Spleen (tissue), 11 donors: ENCODE results near the gene DUS1L. TPM values are rescaled to one million over a fixed set of nuclear protein-coding genes. Genes with fewer than 3 reads are reported as not detected.

Experiments used
- DNase-seq: peaks from one replicate; pipeline ENCODE4 v3.0.0-alpha.2; 2020
- H3K27ac ChIP-seq, 8 donors: fragments of 200-600 bp; sonication (generic) in 7 of 8; 1 replicate in 4 of 8; 2 replicates in 4 of 8; pipeline versions ENCODE4 v1.5.0 to v1.8.0; 2016 to 2021; ENCODE audit warnings: inconsistent platforms in 4 of 8, mild to moderate bottlenecking in 4 of 8, moderate library complexity in 1 of 8
- H3K27me3 ChIP-seq, 7 donors: fragments of 200-600 bp; sonication (generic) in 6 of 7; replicated peaks in 1 of 7; 1 replicate in 4 of 7; 2 replicates in 3 of 7; pipeline versions ENCODE4 v1.5.0 to v1.8.0; 2016 to 2021; ENCODE audit warnings: inconsistent platforms in 3 of 7, mild to moderate bottlenecking in 1 of 7
- H3K36me3 ChIP-seq, 6 donors: fragments of 200-600 bp; sonication (generic) in 5 of 6; 1 replicate in 4 of 6; 2 replicates in 2 of 6; pipeline versions ENCODE4 v1.5.0 to v1.8.0; 2016 to 2021; ENCODE audit warnings: inconsistent platforms in 2 of 6
- H3K4me1 ChIP-seq, 6 donors: fragments of 200-600 bp; sonication (generic) in 5 of 6; 1 replicate in 3 of 6; 2 replicates in 3 of 6; pipeline versions ENCODE4 v1.5.0 to v1.8.0; 2016 to 2021; ENCODE audit warnings: inconsistent platforms in 3 of 6
- H3K4me3 ChIP-seq, 8 donors: fragments of 200-600 bp; sonication (generic) in 7 of 8; 1 replicate in 4 of 8; 2 replicates in 4 of 8; pipeline versions ENCODE4 v1.5.0 to v1.8.0; 2016 to 2021; ENCODE audit warnings: inconsistent platforms in 4 of 8, mild to moderate bottlenecking in 4 of 8, moderate library complexity in 2 of 8
- H3K9me3 ChIP-seq, 8 donors: fragments of 200-600 bp; sonication (generic) in 7 of 8; 1 replicate in 4 of 8; 2 replicates in 4 of 8; pipeline versions ENCODE4 v1.5.0 to v1.8.0; 2016 to 2021; ENCODE audit warnings: inconsistent platforms in 4 of 8
- CTCF ChIP-seq, 11 experiments: fragments of 200-600 bp in 7 of 11; fragments of 450-650 bp in 4 of 11; sonication (generic) in 4 of 11; IDR thresholded peaks in 8 of 11; conservative IDR thresholded peaks in 3 of 11; 1 replicate in 7 of 11; 2 replicates in 4 of 11; pipeline versions ENCODE4 v1.4.0 to v1.8.0; 2016 to 2021; ENCODE audit warnings: antibody characterized with exemption in 11 of 11, inconsistent platforms in 4 of 11, mild to moderate bottlenecking in 1 of 11
- POLR2A ChIP-seq, 3 donors: fragments of 450-650 bp; IDR thresholded peaks; one replicate each; pipeline ENCODE4 v1.5.1; 2017; ENCODE audit warnings: antibody characterized with exemption in 3 of 3, mild to moderate bottlenecking in 1 of 3
- POLR2AphosphoS5 ChIP-seq, 3 donors: sonication (generic); formaldehyde crosslinking; IDR thresholded peaks; one replicate each; pipeline ENCODE4 v1.5.1; 2017; ENCODE audit warnings: antibody characterized with exemption in 3 of 3
- WGBS, 5 donors: extraction: QIAGEN DNeasy Blood & Tissue Kit in 3 of 5; methylation state at CpG; one replicate each; pipeline versions ENCODE4 v1.1.5 to v1.1.7; 2013 to 2018; 5-methylcytosine and 5-hydroxymethylcytosine counted together
- intact Hi-C: fragments of 100-400 bp; cut with DNase I; formaldehyde crosslinking; loops from one replicate; pipeline ENCODE4 v1.15.0; 2023; ENCODE audit warnings: low total_unique reads
- polyA plus RNA-seq, 3 donors: library from polyadenylated mRNA; stranded (reverse); fragments of 200-250 nt; gene quantifications; one replicate each; pipeline ENCODE4 v1.2.1, GENCODE V29; 2013
- total RNA-seq, 7 donors: library from RNA; depleted of rRNA in 3 of 7; stranded (reverse); fragments of >200 nt in 3 of 7; fragmentation: NEBNext Ultra II Directional in 4 of 7; extraction: Animal tissue kit (Norgen Biotek cat#: 25700) in 4 of 7; gene quantifications; one replicate each; pipeline versions ENCODE4 v1.1.0 to v1.2.1, GENCODE V29; 2016 to 2021
- donor health status: healthy with polysubstance abuse.
- donor health status: DM: no; HTN: no; CAD: no; lungs with moderate emphysema.
- donor health status: DM: no; HTN: no; CAD: no.
- donor health status: Bipolar disorder and iron deficiency.
- donor health status: healthy.
- donor health status: DM: no; HTN: no; CAD: no.
- donor health status: DM: yes; HTN: yes; CAD: no.

DUS1L gene
- total and polyA plus RNA-seq, 10 donors, result 76.4 to 174 (median 103) TPM

GRCh38 chr17:82059272-82060000 lies 6.2 kb downstream of the DUS1L start:
- WGBS, 5 donors, result 65 to 83% (median 78%) methylated on average over 14 to 19 of the region's 19 CpGs
- intact Hi-C loops, result no loop called here
- peak; percentile 72 for DNase-seq
- Histone ChIP-seq H3K4me1 (peaks cover 3 to 79% (median 24%) of the 10 kb centered on the region in 6 donors), H3K9me3 (no peaks in the 10 kb centered on the region), H3K27ac (peak overlapping the region in 2 of 8 donors; percentile 1 to 18), H3K27me3 (no peaks in the 10 kb centered on the region), H3K36me3 (peaks cover 0 to 98% (median 89%) of the 10 kb centered on the region in 6 donors), H3K4me3 (no peak overlapping the region)
- TF ChIP-seq CTCF (IDR thresholded peaks at IDR 0.05 in 8 of 11, conservative IDR thresholded peaks at IDR 0.05 in 3 of 11) (no peak), POLR2AphosphoS5 (IDR thresholded peaks at IDR 0.05) (peak in 2 of 3 donors; percentile 6 to 10), POLR2A (IDR thresholded peaks at IDR 0.05) (no peak)

- no peak for TF ChIP-seq POLR2A (IDR thresholded peaks at IDR 0.05)
- TF ChIP-seq CTCF (IDR thresholded peaks at IDR 0.05 in 8 of 11, conservative IDR thresholded peaks at IDR 0.05 in 3 of 11), result no peak
- peak in 2 of 3 donors; percentile 28 to 57 for TF ChIP-seq POLR2AphosphoS5 (IDR thresholded peaks at IDR 0.05)
- peaks cover 0 to 100% (median 95%) of the 10 kb centered on the region in 6 donors for H3K36me3 ChIP-seq
- DNase-seq, result peak; percentile 55
- no peak overlapping the region for H3K4me3 ChIP-seq
- peak overlapping the region in 1 of 8 donors; percentile 1 for H3K27ac ChIP-seq
- intact Hi-C loops, result no loop called here
- no peaks in the 10 kb centered on the region for H3K9me3 ChIP-seq
- peaks cover 0 to 79% (median 21%) of the 10 kb centered on the region in 6 donors for H3K4me1 ChIP-seq
- no peaks in the 10 kb centered on the region for H3K27me3 ChIP-seq
- WGBS, 5 donors, result 63 to 86% (median 81%) methylated on average over 10 of the region's 10 CpGs
These were observed 6.8 kb downstream of the DUS1L start for GRCh38 chr17:82058855-82059249.

- Histone ChIP-seq H3K27ac (peak overlapping the region in 1 of 8 donors; percentile 8), H3K4me3 (no peak overlapping the region), H3K36me3 (peaks cover 0 to 100% (median 94%) of the 10 kb centered on the region in 6 donors), H3K27me3 (no peaks in the 10 kb centered on the region), H3K9me3 (no peaks in the 10 kb centered on the region), H3K4me1 (peaks cover 4 to 79% (median 21%) of the 10 kb centered on the region in 6 donors)
- peak; percentile 70 for DNase-seq
- 63 to 89% (median 82%) methylated on average over 10 to 17 of the region's 17 CpGs for WGBS, 5 donors
- intact Hi-C loops, result no loop called here
- no peak for TF ChIP-seq POLR2AphosphoS5 (IDR thresholded peaks at IDR 0.05)
- no peak for TF ChIP-seq POLR2A (IDR thresholded peaks at IDR 0.05)
- no peak for TF ChIP-seq CTCF (IDR thresholded peaks at IDR 0.05 in 8 of 11, conservative IDR thresholded peaks at IDR 0.05 in 3 of 11)
These were observed 7.3 kb downstream of the DUS1L start for GRCh38 chr17:82058230-82058854.
